Smooth muscle cell (in vitro differentiated cells): ENCODE results near the gene HNRNPH3. TPM values are rescaled to one million over a fixed set of nuclear protein-coding genes. Genes with fewer than 3 reads are reported as not detected.
"Not testable (repeated sequence)": the region's sequence is repeated elsewhere in the genome, so short reads cannot be mapped to it uniquely, and the experiment has no call there.

Source experiments
- DNase-seq: peaks from one replicate; lab custom pipeline; 2025; ENCODE audit not compliant: unreplicated experiment; lab: John Stamatoyannopoulos, UW
- H2AFZ ChIP-seq: fragments of 200-600 bp; sonication (generic); 2 replicates; pipeline ENCODE4 v1.6.0; 2016; ENCODE audit warnings: antibody characterized with exemption, low read depth, mild to moderate bottlenecking
- H3F3A ChIP-seq: fragments of 200-600 bp; sonication (generic); 2 replicates; pipeline ENCODE4 v1.6.0; 2017; ENCODE audit warnings: antibody characterized with exemption, low read depth
- H3K27ac ChIP-seq: fragments of 200-600 bp; sonication (generic); 2 replicates; pipeline ENCODE4 v1.5.1; 2016; ENCODE audit warnings: low read depth, mild to moderate bottlenecking
- H3K27me3 ChIP-seq: fragments of 200-600 bp; sonication (generic); 2 replicates; pipeline ENCODE4 v1.6.1; 2016; ENCODE audit warnings: low read depth, mild to moderate bottlenecking
- H3K36me3 ChIP-seq: fragments of 200-600 bp; sonication (generic); 2 replicates; pipeline ENCODE4 v1.5.1; 2016; ENCODE audit warnings: low read depth
- H3K4me1 ChIP-seq: fragments of 200-600 bp; sonication (generic); 2 replicates; pipeline ENCODE4 v1.5.1; 2016; ENCODE audit warnings: low read depth
- H3K4me2 ChIP-seq: fragments of 200-600 bp; sonication (generic); 2 replicates; pipeline ENCODE4 v1.6.0; 2016; ENCODE audit warnings: mild to moderate bottlenecking
- H3K4me3 ChIP-seq: fragments of 200-600 bp; sonication (generic); 2 replicates; pipeline ENCODE4 v1.5.1; 2016; ENCODE audit warnings: mild to moderate bottlenecking
- H3K79me2 ChIP-seq: fragments of 200-600 bp; sonication (generic); 2 replicates; pipeline ENCODE4 v1.6.0; 2016; ENCODE audit warnings: low read depth, mild to moderate bottlenecking
- H3K9ac ChIP-seq: fragments of 200-600 bp; sonication (generic); 2 replicates; pipeline ENCODE4 v1.6.0; 2016; ENCODE audit warnings: low read depth
- H3K9me3 ChIP-seq: fragments of 200-600 bp; sonication (generic); replicated peaks from 2 replicates; pipeline ENCODE4 v1.5.1; 2016; ENCODE audit warnings: low read depth
- H4K20me1 ChIP-seq: fragments of 200-600 bp; sonication (generic); 2 replicates; pipeline ENCODE4 v1.6.0; 2016; ENCODE audit warnings: low read depth
- CTCF ChIP-seq: fragments of 200-600 bp; sonication (generic); IDR thresholded peaks from 2 replicates; pipeline ENCODE4 v1.5.1; 2017; ENCODE audit warnings: borderline replicate concordance, mild to moderate bottlenecking, antibody characterized with exemption; ENCODE audit not compliant: insufficient read depth, poor library complexity, severe bottlenecking
- WGBS: methylation state at CpG from one replicate; pipeline ENCODE4 v1.1.7; 2016; ENCODE audit warnings: low lambda C conversion rate; 5-methylcytosine and 5-hydroxymethylcytosine counted together
- polyA plus RNA-seq: library from polyadenylated mRNA; unstranded; fragments of >200 nt; fragmentation: Nextera tagmentation; extraction: Ambion mirVana; gene quantifications from 2 replicates; pipeline ENCODE4 v1.2.1, GENCODE V29; 2016
- total RNA-seq: library from RNA; depleted of rRNA; stranded (reverse); fragments of >200 nt; gene quantifications from 2 replicates; pipeline ENCODE4 v1.2.3, GENCODE V29; 2014

HNRNPH3 gene
- total and polyA plus RNA-seq, 2 experiments from 2014 or later = 31.2 to 143 TPM

GRCh38 chr10:68310531-68310930 lies 21.3 kb upstream of the HNRNPH3 start:
- no peaks in the 10 kb centered on the region for H4K20me1 ChIP-seq
- H3K36me3 ChIP-seq = no peaks in the 10 kb centered on the region
- no peak overlapping the region for H3K9ac ChIP-seq
- no peak overlapping the region for H2AFZ ChIP-seq
- H3K27ac ChIP-seq = no peak overlapping the region
- H3K4me2 ChIP-seq = no peak overlapping the region
- no peaks in the 10 kb centered on the region for H3K27me3 ChIP-seq
- H3K79me2 ChIP-seq = no peaks in the 10 kb centered on the region
- no peak for DNase-seq
- no peak for TF ChIP-seq CTCF
- no peaks in the 10 kb centered on the region for H3F3A ChIP-seq
- H3K4me3 ChIP-seq = no peak overlapping the region
- H3K9me3 ChIP-seq = no peaks in the 10 kb centered on the region
- H3K4me1 ChIP-seq = no peaks in the 10 kb centered on the region

GRCh38 chr10:68314930-68315329 lies 16.9 kb upstream of the HNRNPH3 start:
- not testable (repeated sequence) for H3K4me1 ChIP-seq

GRCh38 chr10:68315582-68315981 lies 16.3 kb upstream of the HNRNPH3 start:
- H3F3A ChIP-seq = no peaks in the 10 kb centered on the region
- no peak overlapping the region for H2AFZ ChIP-seq
- H3K27me3 ChIP-seq = no peaks in the 10 kb centered on the region
- no peak overlapping the region for H3K27ac ChIP-seq
- H3K36me3 ChIP-seq = no peaks in the 10 kb centered on the region
- H3K79me2 ChIP-seq = no peaks in the 10 kb centered on the region
- H4K20me1 ChIP-seq = no peaks in the 10 kb centered on the region
- no peak overlapping the region for H3K4me3 ChIP-seq
- no peak for TF ChIP-seq CTCF
- no peaks in the 10 kb centered on the region for H3K4me1 ChIP-seq
- 92% methylated on average over 1 of the region's 1 CpG for WGBS
- DNase-seq = no peak
- H3K4me2 ChIP-seq = no peak overlapping the region
- H3K9me3 ChIP-seq = peaks cover 4% of the 10 kb centered on the region
- H3K9ac ChIP-seq = no peak overlapping the region

More at GRCh38 chr10:68314930-68315329, 16.9 kb upstream of the HNRNPH3 start:
- H3K9ac ChIP-seq, H2AFZ ChIP-seq, DNase-seq, H3K9me3 ChIP-seq, H3K36me3 ChIP-seq, H3K4me3 ChIP-seq, H3K4me2 ChIP-seq, H3F3A ChIP-seq, H4K20me1 ChIP-seq, H3K27me3 ChIP-seq, H3K79me2 ChIP-seq, H3K27ac ChIP-seq: not testable (repeated sequence)
- 92% methylated on average over 6 of the region's 6 CpGs for WGBS

- 89% methylated on average over 1 of the region's 1 CpG for WGBS
- no peak for DNase-seq
Observed at GRCh38 chr10:68318331-68319059, 13.4 kb upstream of the HNRNPH3 start.

GRCh38 chr10:68324396-68324795 lies 7.5 kb upstream of the HNRNPH3 start:
- not testable (repeated sequence) for DNase-seq, H3K4me2 ChIP-seq, H3K4me3 ChIP-seq, H3K79me2 ChIP-seq, H4K20me1 ChIP-seq, H3K27me3 ChIP-seq, H3K9me3 ChIP-seq, H3K9ac ChIP-seq, H3K27ac ChIP-seq, H3F3A ChIP-seq, H3K36me3 ChIP-seq, H2AFZ ChIP-seq
- peaks cover 19% of the 10 kb centered on the region for H3K4me1 ChIP-seq
- WGBS = 87% methylated on average over 4 of the region's 4 CpGs

More at GRCh38 chr10:68318331-68319059, 13.4 kb upstream of the HNRNPH3 start:
- no peaks in the 10 kb centered on the region for H3K36me3 ChIP-seq
- H3K27me3 ChIP-seq = no peaks in the 10 kb centered on the region
- H3K4me3 ChIP-seq = no peak overlapping the region
- H3K9me3 ChIP-seq = peaks cover 4% of the 10 kb centered on the region
- no peak overlapping the region for H3K4me2 ChIP-seq
- no peak overlapping the region for H3K27ac ChIP-seq
- H3F3A ChIP-seq = no peaks in the 10 kb centered on the region
- H2AFZ ChIP-seq = no peak overlapping the region
- no peaks in the 10 kb centered on the region for H3K4me1 ChIP-seq
- no peaks in the 10 kb centered on the region for H4K20me1 ChIP-seq
- H3K9ac ChIP-seq = no peak overlapping the region
- H3K79me2 ChIP-seq = no peaks in the 10 kb centered on the region
- TF ChIP-seq CTCF = no peak
